Heart left ventricle (tissue), 13 donors: ENCODE data around the gene BTNL8.

Source experiments
- POLR2A ChIP-seq, 2 donors: fragments of 450-650 bp; IDR thresholded peaks; one replicate each; pipeline ENCODE4 v1.6.1; 2017; ENCODE audit warnings: antibody characterized with exemption in 2 of 2, mild to moderate bottlenecking in 2 of 2, moderate library complexity in 2 of 2
- TF ChIP-seq, protein P1 (sequence below), 12 donors: fragments of 200-600 bp; sonication (generic) in 4 of 12; IDR thresholded peaks; one replicate each; pipeline versions ENCODE4 v1.5.0 to v1.8.0; 2018 to 2022; ENCODE audit warnings: antibody characterized with exemption in 12 of 12, mild to moderate bottlenecking in 5 of 12
- donor health status: ischemic (EF 13 %, LVEDD 7.1; RV severe dilation, severe dysfunction).
- donor health status: DM: no; HTN: yes; CAD: no.
- donor health status: DM: no; HTN: no; CAD: no.
- donor health status: ischemic (EF 25% LVEDD 6.9; RV normal size, moderate dysfunction).
- donor health status: ischemic (EF 25% LVEDD 5.7; RV mildly dilated, moderate dysfunction).
- donor health status: ischemic (EF 35%, LVEDD 5.7; RV mildly dilated, moderate dysfunction).
- donor health status: nonischemic (EF 11% LVEDD 7.7; RV severe dilation, severe dysfunction).
- donor health status: DM: yes; HTN: yes; CAD: no.
- donor health status: PGD.
- donor health status: ischemic (EF 29% LVEDD 5.4; RV normal size, mild dysfunction).
- donor health status: nonischemic (EF 23%, LVEDD 6.1; RV moderate dilation, normal function).

DNA sequence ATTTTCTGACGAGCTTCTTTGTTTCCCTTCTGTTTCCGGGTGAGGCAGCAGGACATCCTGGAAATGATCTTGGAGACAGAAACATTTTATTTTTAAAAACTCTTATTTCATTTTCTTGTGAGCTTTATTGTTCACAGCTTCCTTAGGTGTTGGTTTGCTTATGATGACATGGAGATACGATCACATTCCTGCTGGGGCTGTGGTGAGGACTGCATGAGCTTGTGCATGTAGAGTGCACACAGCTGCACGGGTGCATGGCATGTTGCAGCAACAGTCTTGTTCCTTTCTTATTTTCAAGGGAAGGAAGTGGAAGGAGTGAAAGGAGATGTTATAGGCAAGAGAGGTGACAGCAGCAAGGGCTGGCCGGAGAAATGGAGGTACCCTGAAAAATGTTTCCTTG, 1.2 kb downstream of the BTNL8 start:
- TF ChIP-seq, protein P1, sequence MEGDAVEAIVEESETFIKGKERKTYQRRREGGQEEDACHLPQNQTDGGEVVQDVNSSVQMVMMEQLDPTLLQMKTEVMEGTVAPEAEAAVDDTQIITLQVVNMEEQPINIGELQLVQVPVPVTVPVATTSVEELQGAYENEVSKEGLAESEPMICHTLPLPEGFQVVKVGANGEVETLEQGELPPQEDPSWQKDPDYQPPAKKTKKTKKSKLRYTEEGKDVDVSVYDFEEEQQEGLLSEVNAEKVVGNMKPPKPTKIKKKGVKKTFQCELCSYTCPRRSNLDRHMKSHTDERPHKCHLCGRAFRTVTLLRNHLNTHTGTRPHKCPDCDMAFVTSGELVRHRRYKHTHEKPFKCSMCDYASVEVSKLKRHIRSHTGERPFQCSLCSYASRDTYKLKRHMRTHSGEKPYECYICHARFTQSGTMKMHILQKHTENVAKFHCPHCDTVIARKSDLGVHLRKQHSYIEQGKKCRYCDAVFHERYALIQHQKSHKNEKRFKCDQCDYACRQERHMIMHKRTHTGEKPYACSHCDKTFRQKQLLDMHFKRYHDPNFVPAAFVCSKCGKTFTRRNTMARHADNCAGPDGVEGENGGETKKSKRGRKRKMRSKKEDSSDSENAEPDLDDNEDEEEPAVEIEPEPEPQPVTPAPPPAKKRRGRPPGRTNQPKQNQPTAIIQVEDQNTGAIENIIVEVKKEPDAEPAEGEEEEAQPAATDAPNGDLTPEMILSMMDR (IDR thresholded peaks at IDR 0.05): no peak
- TF ChIP-seq POLR2A (IDR thresholded peaks at IDR 0.05): no peak
